AG10803 (cell line): ENCODE data around the gene TRANK1.
A peak's percentile ranks its signal among the peaks of the same experiment; 100 is the strongest.
"Not testable (repeated sequence)": the region's sequence is repeated elsewhere in the genome, so short reads cannot be mapped to it uniquely, and the experiment has no call there.

ENCODE experiments used
- DNase-seq: peaks from one replicate; pipeline ENCODE4 v3.0.0; 2010; ENCODE audit warnings: low read depth
- H3K4me3 ChIP-seq: 2 replicates; pipeline ENCODE4 v1.5.1; 2011; ENCODE audit warnings: mild to moderate bottlenecking, low read length, control low read depth
- CTCF ChIP-seq: conservative IDR thresholded peaks from 2 replicates; pipeline ENCODE4 v1.5.1; 2011; ENCODE audit warnings: mild to moderate bottlenecking, low read length, control low read depth, inconsistent platforms

The TRANK1 gene

DNA sequence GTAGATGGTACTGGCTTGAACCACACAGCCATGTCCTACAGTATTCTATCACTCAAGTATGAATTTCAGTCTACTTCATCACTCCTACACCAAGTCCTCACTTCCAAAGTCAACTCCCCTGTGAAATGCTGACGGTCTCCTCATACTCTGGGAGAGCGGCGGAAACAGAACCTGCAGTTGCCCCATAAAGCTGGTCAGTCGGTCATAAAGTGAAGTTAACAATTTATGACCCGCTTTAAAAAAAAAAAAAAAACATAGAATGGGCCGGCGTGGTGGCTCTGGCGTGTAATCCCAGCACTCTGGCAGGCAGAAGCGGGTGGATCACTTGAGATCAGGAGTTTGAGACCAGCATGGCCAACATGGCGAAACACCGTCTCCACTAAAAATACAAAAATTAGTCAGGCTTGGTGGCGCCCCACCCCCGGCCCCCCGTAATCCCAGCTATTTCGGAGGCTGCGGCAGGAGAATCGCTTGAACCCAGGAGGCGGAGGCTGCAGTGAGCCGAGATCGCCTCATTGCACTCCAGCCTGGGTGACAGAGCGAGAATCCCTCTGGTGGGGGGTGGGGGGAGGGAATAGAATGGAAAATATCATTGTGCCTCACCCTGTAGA is 2.1 kb downstream of the TRANK1 start:
- TF ChIP-seq CTCF, result no peak
- no peak for DNase-seq
- no peak overlapping the region for H3K4me3 ChIP-seq

GRCh38 chr3:36941658-36942057 is 3.2 kb downstream of the TRANK1 start:
- TF ChIP-seq CTCF, result no peak
- DNase-seq, result peak; percentile 38
- H3K4me3 ChIP-seq, result no peak overlapping the region

- TF ChIP-seq CTCF, result no peak
- no peak for DNase-seq
- H3K4me3 ChIP-seq, result no peak overlapping the region
Measured at GRCh38 chr3:36941162-36941561, 3.7 kb downstream of the TRANK1 start.

- no peak overlapping the region for H3K4me3 ChIP-seq
- DNase-seq, result no peak
- no peak for TF ChIP-seq CTCF
Measured at GRCh38 chr3:36937492-36937891, 7.4 kb downstream of the TRANK1 start.

GRCh38 chr3:36933540-36934296 is 11.1 kb downstream of the TRANK1 start:
- DNase-seq, result no peak
- TF ChIP-seq CTCF, result no peak
- no peak overlapping the region for H3K4me3 ChIP-seq

- not testable (repeated sequence) for DNase-seq, H3K4me3 ChIP-seq
Measured at GRCh38 chr3:36931424-36931823, 13.4 kb downstream of the TRANK1 start.

DNA sequence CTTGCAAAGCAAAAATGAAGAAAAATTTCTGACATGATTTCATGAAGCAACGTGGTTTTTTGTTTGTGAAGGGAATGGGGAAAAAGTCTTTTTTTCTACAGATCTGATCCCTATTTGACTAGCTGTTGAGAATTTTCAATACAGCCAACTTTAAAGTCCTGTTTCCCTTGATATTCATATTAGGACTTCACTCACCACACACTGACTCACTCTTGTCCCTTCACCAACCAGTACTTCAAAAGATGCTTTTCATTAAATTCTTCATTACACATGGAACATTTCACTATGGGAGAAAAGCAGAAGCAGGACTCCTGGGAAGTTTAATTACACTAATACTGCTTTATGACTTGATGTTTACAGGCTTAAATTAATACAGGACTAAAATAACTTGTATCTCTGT is 16.6 kb downstream of the TRANK1 start:
- no peak for TF ChIP-seq CTCF
- no peak overlapping the region for H3K4me3 ChIP-seq

More for the DNA sequence above, 16.6 kb downstream of the TRANK1 start:
- peak; percentile 8 for DNase-seq
